Measurements from ENCODE around the gene SIGLEC1.

Gene SIGLEC1

GRCh38 chr20:3712279-3712873 is at the start of gene SIGLEC1:
Gene SIGLEC1 (minus strand): TSS chr20:3712600. CDS start chr20:3707128, 5,472 bp downstream.
- no peak for DNase-seq (ENCODE audit: low read depth, low spot score)

GRCh38 chr20:3760655-3761348 is 48.4 kb upstream of the SIGLEC1 start:
- DNase-seq (ENCODE audit: low read depth, low spot score) = no peak

GRCh38 chr20:3759884-3760283 is 47.5 kb upstream of the SIGLEC1 start:
- no peak for DNase-seq (ENCODE audit: low read depth, low spot score)

GRCh38 chr20:3759316-3759823 is 47.0 kb upstream of the SIGLEC1 start:
- DNase-seq (ENCODE audit: low read depth, low spot score) = no peak

GRCh38 chr20:3758566-3758965 is 46.2 kb upstream of the SIGLEC1 start:
- no peak for DNase-seq (ENCODE audit: low read depth, low spot score)

- no peak for DNase-seq (ENCODE audit: low read depth, low spot score)
Observed at GRCh38 chr20:3757268-3757667, 44.9 kb upstream of the SIGLEC1 start.

- no peak for DNase-seq (ENCODE audit: low read depth, low spot score)
Observed at GRCh38 chr20:3755814-3756480, 43.5 kb upstream of the SIGLEC1 start.

GRCh38 chr20:3755269-3755668 is 42.9 kb upstream of the SIGLEC1 start:
- no peak for DNase-seq (ENCODE audit: low read depth, low spot score)

GRCh38 chr20:3754276-3754630 is 41.9 kb upstream of the SIGLEC1 start:
- no peak for DNase-seq (ENCODE audit: low read depth, low spot score)

GRCh38 chr20:3753501-3754275 is 41.3 kb upstream of the SIGLEC1 start:
- DNase-seq (ENCODE audit: low read depth, low spot score) = no peak

- no peak for DNase-seq (ENCODE audit: low read depth, low spot score)
Observed at GRCh38 chr20:3753098-3753497, 40.7 kb upstream of the SIGLEC1 start.

GRCh38 chr20:3752386-3752759 is 40.0 kb upstream of the SIGLEC1 start:
- DNase-seq (ENCODE audit: low read depth, low spot score) = no peak

- no peak for DNase-seq (ENCODE audit: low read depth, low spot score)
Observed at GRCh38 chr20:3751675-3752385, 39.4 kb upstream of the SIGLEC1 start.

GRCh38 chr20:3751305-3751674 is 38.9 kb upstream of the SIGLEC1 start:
- DNase-seq (ENCODE audit: low read depth, low spot score) = no peak

- DNase-seq (ENCODE audit: low read depth, low spot score) = no peak
Observed at GRCh38 chr20:3749689-3750531, 37.5 kb upstream of the SIGLEC1 start.

- no peak for DNase-seq (ENCODE audit: low read depth, low spot score)
Observed at GRCh38 chr20:3749087-3749688, 36.8 kb upstream of the SIGLEC1 start.

GRCh38 chr20:3748073-3748472 is 35.7 kb upstream of the SIGLEC1 start:
- no peak for DNase-seq (ENCODE audit: low read depth, low spot score)

GRCh38 chr20:3747471-3747870 is 35.1 kb upstream of the SIGLEC1 start:
- DNase-seq (ENCODE audit: low read depth, low spot score) = no peak

GRCh38 chr20:3745686-3746173 is 33.3 kb upstream of the SIGLEC1 start:
- DNase-seq (ENCODE audit: low read depth, low spot score) = no peak

All from iPS DF 19.7 (cell line).